HG02798 (cell line): ENCODE data around the gene C1orf226.
"Not testable (repeated sequence)": the region's sequence is repeated elsewhere in the genome, so short reads cannot be mapped to it uniquely, and the experiment has no call there.

ENCODE experiments used
- ATAC-seq: cut with Tn5 transposase; IDR thresholded peaks from one replicate; pipeline ENCODE4 v1.9.1; 2021; ENCODE audit warnings: mild to moderate bottlenecking; ENCODE audit not compliant: unreplicated experiment, poor library complexity

C1orf226 gene

GRCh38 chr1:162400790-162401355 lies 19.3 kb downstream of the C1orf226 start:
- ATAC-seq = no peak

- no peak for ATAC-seq
Measured at GRCh38 chr1:162404550-162405160, 23.1 kb downstream of the C1orf226 start.

GRCh38 chr1:162405800-162406199 lies 24.3 kb downstream of the C1orf226 start:
- ATAC-seq = no peak

DNA sequence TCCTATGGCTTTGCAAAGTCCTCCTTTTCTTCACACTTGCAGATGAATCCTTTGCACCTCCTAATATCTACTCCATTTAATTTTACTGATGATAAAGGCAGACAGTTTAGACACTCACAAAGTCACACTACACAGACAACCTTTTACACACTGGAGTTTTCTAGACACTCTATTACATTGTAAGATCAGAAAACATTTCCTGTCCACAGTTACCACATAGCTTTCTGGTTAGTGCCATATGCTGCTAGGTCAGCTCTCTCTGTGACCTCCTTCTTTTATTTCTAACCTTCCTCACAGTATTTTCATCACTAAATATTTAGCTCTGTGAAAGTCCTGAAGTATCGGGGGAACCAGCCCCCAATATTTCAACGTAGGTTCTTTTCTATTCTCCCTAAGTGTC lies 25.3 kb downstream of the C1orf226 start:
- ATAC-seq = no peak

- no peak for ATAC-seq
Measured at GRCh38 chr1:162407539-162407938, 26.0 kb downstream of the C1orf226 start.

DNA sequence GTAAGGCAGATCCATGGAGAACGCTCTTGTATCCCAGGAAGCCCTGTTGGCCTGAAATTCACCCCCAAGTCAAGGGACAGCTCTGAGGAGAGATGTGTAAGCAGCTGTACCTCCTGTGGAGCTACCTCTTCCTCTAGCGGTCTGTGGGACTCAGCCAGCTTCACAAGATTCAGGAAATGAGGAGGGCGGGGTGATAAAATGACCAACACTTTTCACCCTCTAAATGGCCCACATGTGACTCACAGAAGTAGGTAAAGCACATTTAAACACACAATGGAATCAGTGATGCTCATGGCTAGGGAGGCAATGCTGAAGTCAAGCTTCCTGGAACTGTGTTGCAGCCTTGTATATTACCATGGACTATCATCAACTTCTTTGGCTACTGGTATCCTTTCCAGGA lies 30.5 kb downstream of the C1orf226 start, which contains the start of gene SH2D1B:
Gene SH2D1B (minus strand): TSS at position 135 of the 400 bp plus-strand sequence. CDS start 120 bp downstream, at position 15.
- ATAC-seq = no peak

GRCh38 chr1:162416215-162416614 lies 34.7 kb downstream of the C1orf226 start:
- no peak for ATAC-seq

DNA sequence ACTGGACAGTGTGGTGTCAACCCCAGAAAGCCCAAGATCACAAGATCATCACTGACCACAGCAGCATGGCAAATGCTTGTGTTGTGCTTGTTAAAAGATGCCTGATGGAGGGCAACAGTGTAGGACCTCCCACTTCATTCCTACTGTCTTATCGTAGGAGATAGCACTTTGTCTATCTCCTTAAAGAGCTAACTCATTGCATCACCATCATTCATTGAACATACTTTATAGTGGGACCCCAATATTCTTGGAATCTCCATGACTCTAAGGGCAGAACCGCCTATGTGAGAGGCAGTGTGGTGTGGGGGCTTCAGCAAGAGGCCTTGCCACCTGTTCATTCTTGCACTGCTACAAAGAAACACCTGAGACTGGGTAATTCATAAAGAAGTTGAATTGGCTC lies 35.4 kb downstream of the C1orf226 start:
- no peak for ATAC-seq

DNA sequence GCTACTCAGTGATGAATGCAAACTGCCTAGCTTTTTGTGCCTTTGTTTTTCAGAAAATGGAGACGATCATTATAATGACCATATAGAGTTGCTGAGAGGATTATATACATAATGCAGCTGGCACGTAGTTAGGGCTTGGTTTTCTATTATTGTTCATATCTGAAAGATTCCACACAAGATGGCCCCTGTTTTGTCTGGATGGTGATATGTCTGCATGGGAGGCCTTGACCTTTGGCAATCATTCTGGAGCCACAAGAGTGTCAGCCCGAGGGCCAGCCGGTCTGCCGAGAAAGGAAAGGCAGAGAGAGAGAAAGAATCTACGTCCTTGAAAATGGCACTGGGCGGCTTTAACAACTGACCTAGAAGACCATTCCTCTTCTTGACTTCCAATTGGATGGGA lies 36.1 kb downstream of the C1orf226 start:
- no peak for ATAC-seq

DNA sequence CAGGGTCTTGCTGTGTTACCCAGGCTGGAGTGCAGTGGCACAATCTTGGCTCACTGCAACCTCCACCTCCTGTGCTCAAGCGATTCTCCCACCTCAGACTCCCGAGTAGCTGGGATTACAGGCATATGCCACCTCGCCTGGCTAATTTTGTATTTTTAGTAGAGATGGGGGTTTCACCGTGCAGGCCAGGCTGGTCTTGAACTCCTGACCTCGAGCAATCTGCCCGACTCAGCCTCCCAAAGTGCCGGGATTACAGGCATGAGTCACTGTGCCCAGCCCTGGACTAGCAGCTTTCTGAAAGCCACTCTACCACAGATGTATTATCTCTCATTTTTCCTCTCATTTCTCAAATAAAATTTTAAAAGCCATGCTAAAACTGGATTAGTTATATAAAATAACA lies 37.1 kb downstream of the C1orf226 start:
- not testable (repeated sequence) for ATAC-seq

- not testable (repeated sequence) for ATAC-seq
Measured at GRCh38 chr1:162419450-162419931, 38.0 kb downstream of the C1orf226 start.

DNA sequence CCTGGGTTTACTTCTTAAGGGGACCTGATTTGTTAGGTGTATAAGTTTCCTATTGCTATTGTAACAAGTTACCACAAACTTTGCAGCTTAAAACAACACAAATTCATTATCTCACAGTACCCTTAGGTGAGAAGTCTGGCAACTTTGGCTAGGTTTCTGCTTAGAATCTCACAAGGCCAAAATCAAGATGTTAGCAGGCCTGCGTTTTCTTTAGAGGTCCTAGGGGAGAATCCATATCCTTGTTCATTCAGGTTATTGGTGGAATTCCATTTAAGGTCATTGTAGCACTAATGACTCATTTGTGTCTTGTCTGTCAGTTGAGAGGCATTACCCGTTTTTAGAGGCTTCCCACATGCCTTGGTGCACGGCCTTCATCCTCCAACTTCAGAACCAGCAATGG lies 38.6 kb downstream of the C1orf226 start:
- ATAC-seq = no peak

DNA sequence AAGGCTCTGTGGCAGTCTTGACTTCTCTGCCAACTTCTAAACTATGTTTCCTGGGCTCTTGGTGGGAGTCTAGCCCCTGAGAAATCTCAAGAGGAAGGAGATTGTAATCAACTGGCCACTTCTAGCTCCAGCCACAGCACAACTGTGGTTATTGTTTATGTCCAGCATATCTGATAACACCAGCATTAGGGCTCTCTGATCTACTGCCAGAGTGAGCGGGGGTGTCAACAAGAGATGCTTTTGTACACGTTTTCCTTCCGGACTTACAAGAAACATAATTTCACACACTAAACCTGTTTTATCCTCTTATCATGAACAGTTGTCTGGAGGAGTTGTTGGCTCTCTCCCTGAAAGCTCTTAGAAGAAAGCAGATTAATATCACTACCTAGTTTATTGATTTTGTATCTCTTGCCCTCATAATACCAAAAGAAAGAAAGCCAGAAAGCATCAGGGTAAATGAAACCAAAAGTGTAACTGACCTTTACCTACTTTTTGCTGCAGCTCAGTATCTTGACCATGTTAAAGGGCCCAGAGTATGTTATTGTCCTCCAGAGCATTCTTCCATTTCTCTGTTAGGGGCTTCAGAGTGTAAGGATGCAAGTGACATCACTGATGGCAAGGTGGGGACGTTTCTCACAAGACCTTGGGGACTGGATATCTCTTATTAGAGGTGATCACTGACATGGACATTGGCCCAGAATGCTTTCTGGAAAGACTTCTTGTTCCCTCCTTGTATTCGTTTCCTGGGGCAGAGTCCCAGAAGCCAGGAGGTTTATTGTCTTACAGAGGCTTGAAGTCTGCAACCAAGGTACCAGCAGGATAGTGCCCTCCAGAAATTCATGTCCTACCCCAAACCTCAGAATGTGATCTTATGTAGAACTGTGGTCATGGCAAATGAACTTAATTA lies 40.0 kb downstream of the C1orf226 start:
- ATAC-seq = no peak

- ATAC-seq = no peak
Measured at GRCh38 chr1:162422662-162423375, 41.3 kb downstream of the C1orf226 start.

- ATAC-seq = no peak
Measured at GRCh38 chr1:162430583-162430982, 49.1 kb downstream of the C1orf226 start.

DNA sequence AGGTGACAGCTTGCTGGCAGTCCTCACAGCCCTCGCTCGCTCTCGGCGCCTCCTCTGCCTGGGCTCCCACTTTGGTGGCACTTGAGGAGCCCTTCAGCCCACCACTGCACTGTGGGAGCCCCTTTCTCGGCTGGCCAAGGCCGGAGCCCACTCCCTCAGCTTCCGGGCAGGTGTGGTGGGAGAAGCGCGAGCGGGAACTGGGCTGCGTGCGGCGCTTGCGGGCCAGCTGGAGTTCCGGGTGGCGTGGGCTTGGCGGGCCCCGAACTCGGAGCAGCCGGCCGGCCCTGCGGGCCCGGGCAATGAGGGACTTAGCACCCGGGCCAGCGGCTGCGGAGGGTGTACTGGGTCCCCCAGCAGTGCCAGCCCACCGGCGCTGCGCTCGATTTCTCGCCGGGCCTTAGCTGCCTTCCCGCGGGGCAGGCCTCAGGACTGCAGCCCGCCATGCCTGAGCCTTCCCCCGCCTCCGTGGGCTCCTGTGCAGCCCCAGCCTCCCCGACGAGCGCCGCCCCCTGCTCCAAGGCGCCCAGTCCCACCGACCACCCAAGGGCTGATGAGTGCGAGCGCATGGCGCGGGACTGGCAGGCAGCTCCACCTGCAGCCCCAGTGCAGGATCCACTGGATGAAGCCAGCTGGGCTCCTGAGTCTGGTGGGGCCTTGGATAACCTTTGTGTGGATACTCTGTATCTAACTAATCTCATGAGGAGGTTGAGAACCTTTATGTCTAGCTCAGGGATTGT lies 51.6 kb downstream of the C1orf226 start:
- ATAC-seq = not testable (repeated sequence)
